ENCODE measurements around the gene ACE.

ACE gene

GRCh38 chr17:63439687-63440086 is 37.2 kb upstream of the ACE start:
- no peak overlapping the region for H3K4me3 ChIP-seq (ENCODE audit: low read depth, low read length)
- DNase-seq (ENCODE audit: low read depth), result peak; percentile 68
- TF ChIP-seq CTCF (IDR thresholded peaks at IDR 0.05; ENCODE audit: low read depth, low read length, missing control alignments), result no peak
- in situ Hi-C loops (cut with HindIII; ENCODE audit: low sequenced_read_pairs), result no loop called here

- in situ Hi-C loops (cut with HindIII; ENCODE audit: low sequenced_read_pairs), result no loop called here
- TF ChIP-seq CTCF (IDR thresholded peaks at IDR 0.05; ENCODE audit: low read depth, low read length, missing control alignments), result no peak
- no peak for DNase-seq (ENCODE audit: low read depth)
- no peak overlapping the region for H3K4me3 ChIP-seq (ENCODE audit: low read depth, low read length)
Measured at GRCh38 chr17:63440127-63440769, 36.6 kb upstream of the ACE start.

- no peak for DNase-seq (ENCODE audit: low read depth)
- TF ChIP-seq CTCF (IDR thresholded peaks at IDR 0.05; ENCODE audit: low read depth, low read length, missing control alignments), result no peak
- H3K4me3 ChIP-seq (ENCODE audit: low read depth, low read length), result no peak overlapping the region
- in situ Hi-C loops (cut with HindIII; ENCODE audit: low sequenced_read_pairs), result no loop called here
Measured at GRCh38 chr17:63440770-63441335, 36.0 kb upstream of the ACE start.

GRCh38 chr17:63441654-63442053 is 35.2 kb upstream of the ACE start:
- TF ChIP-seq CTCF (IDR thresholded peaks at IDR 0.05; ENCODE audit: low read depth, low read length, missing control alignments), result no peak
- no peak overlapping the region for H3K4me3 ChIP-seq (ENCODE audit: low read depth, low read length)
- DNase-seq (ENCODE audit: low read depth), result no peak
- in situ Hi-C loops (cut with HindIII; ENCODE audit: low sequenced_read_pairs), result no loop called here

- no peak overlapping the region for H3K4me3 ChIP-seq (ENCODE audit: low read depth, low read length)
- DNase-seq (ENCODE audit: low read depth), result no peak
- in situ Hi-C loops (cut with HindIII; ENCODE audit: low sequenced_read_pairs), result no loop called here
- TF ChIP-seq CTCF (IDR thresholded peaks at IDR 0.05; ENCODE audit: low read depth, low read length, missing control alignments), result no peak
Measured at GRCh38 chr17:63442074-63442473, 34.8 kb upstream of the ACE start.

- no peak for DNase-seq (ENCODE audit: low read depth)
- no peak overlapping the region for H3K4me3 ChIP-seq (ENCODE audit: low read depth, low read length)
- peak; percentile 32 for TF ChIP-seq CTCF (IDR thresholded peaks at IDR 0.05; ENCODE audit: low read depth, low read length, missing control alignments)
- in situ Hi-C loops (cut with HindIII; ENCODE audit: low sequenced_read_pairs), result no loop called here
Measured at GRCh38 chr17:63442549-63443035, 34.3 kb upstream of the ACE start.
